GM23338 (cell line): Measurements from ENCODE around the gene ZNF273. TPM values are rescaled to one million over a fixed set of nuclear protein-coding genes. Genes with fewer than 3 reads are reported as not detected.

ENCODE experiments used
- ATAC-seq: fragments of 200-7000 bp; cut with Tn5 transposase; 3 replicates; pipeline ENCODE4 v1.9.1; 2020
- DNase-seq: peaks from one replicate; pipeline ENCODE4 v3.0.0-alpha.2; 2015; ENCODE audit warnings: low spot score
- H2AFZ ChIP-seq: fragments of 200-600 bp; sonication (generic); 2 replicates; pipeline ENCODE4 v1.8.0; 2016; ENCODE audit warnings: antibody characterized with exemption, mild to moderate bottlenecking, moderate library complexity
- H3F3A ChIP-seq: fragments of 200-600 bp; sonication (generic); replicated peaks from 2 replicates; pipeline ENCODE4 v1.8.0; 2017; ENCODE audit warnings: antibody characterized with exemption, mixed run types, low read depth
- H3K27ac ChIP-seq: fragments of 200-600 bp; sonication (generic); 2 replicates; pipeline ENCODE4 v1.6.1; 2016; ENCODE audit warnings: low read depth
- H3K27me3 ChIP-seq: fragments of 200-600 bp; sonication (generic); 2 replicates; pipeline ENCODE4 v1.8.0; 2016; ENCODE audit warnings: mild to moderate bottlenecking, mixed run types, moderate library complexity; ENCODE audit not compliant: insufficient read depth
- H3K36me3 ChIP-seq: fragments of 200-600 bp; sonication (generic); 2 replicates; pipeline ENCODE4 v1.8.0; 2016; ENCODE audit warnings: mild to moderate bottlenecking; ENCODE audit not compliant: insufficient read depth
- H3K4me1 ChIP-seq: fragments of 200-600 bp; sonication (generic); 2 replicates; pipeline ENCODE4 v1.8.0; 2016; ENCODE audit warnings: mild to moderate bottlenecking, moderate library complexity; ENCODE audit not compliant: insufficient read depth
- H3K4me2 ChIP-seq: fragments of 200-600 bp; sonication (generic); 2 replicates; pipeline ENCODE4 v1.7.1; 2017; ENCODE audit warnings: mixed run types
- H3K4me3 ChIP-seq: fragments of 200-600 bp; sonication (generic); 2 replicates; pipeline ENCODE4 v1.6.1; 2016; ENCODE audit warnings: mixed run types
- H3K79me2 ChIP-seq: fragments of 200-600 bp; sonication (generic); replicated peaks from 2 replicates; pipeline ENCODE4 v1.8.0; 2017; ENCODE audit warnings: mild to moderate bottlenecking; ENCODE audit not compliant: insufficient read depth
- H3K9me2 ChIP-seq: fragments of 200-600 bp; sonication (generic); 2 replicates; pipeline ENCODE4 v1.8.0; 2017; ENCODE audit not compliant: insufficient read depth
- H4K20me1 ChIP-seq: fragments of 200-600 bp; sonication (generic); replicated peaks from 2 replicates; pipeline ENCODE4 v1.8.0; 2017; ENCODE audit warnings: mild to moderate bottlenecking; ENCODE audit not compliant: insufficient read depth
- H3K27ac Mint-ChIP-seq: 2 replicates; pipeline ENCODE4 v1.8.0; 2020; ENCODE audit warnings: inconsistent platforms, mild to moderate bottlenecking, moderate library complexity, mixed read lengths
- H3K27me3 Mint-ChIP-seq: 3 replicates; pipeline ENCODE4 v1.8.0; 2022; ENCODE audit warnings: low read depth, mild to moderate bottlenecking, moderate library complexity, mixed read lengths, inconsistent platforms; ENCODE audit not compliant: insufficient read depth, poor library complexity
- H3K36me3 Mint-ChIP-seq: 3 replicates; pipeline ENCODE4 v1.8.0; 2021; ENCODE audit warnings: low read depth, mild to moderate bottlenecking, inconsistent platforms, moderate library complexity, mixed read lengths
- H3K4me1 Mint-ChIP-seq: 3 replicates; pipeline ENCODE4 v1.8.0; 2020; ENCODE audit warnings: mild to moderate bottlenecking, inconsistent platforms, mixed read lengths
- H3K4me3 Mint-ChIP-seq: 3 replicates; pipeline ENCODE4 v1.8.0; 2021; ENCODE audit warnings: moderate library complexity, mild to moderate bottlenecking, inconsistent platforms, mixed read lengths
- H3K9me3 Mint-ChIP-seq: 3 replicates; pipeline ENCODE4 v1.8.0; 2020; ENCODE audit warnings: moderate library complexity, mild to moderate bottlenecking, inconsistent platforms, mixed read lengths
- CREB1 ChIP-seq: fragments of 250-450 bp; sonication (Bioruptor Pico); IDR thresholded peaks from 2 replicates; pipeline ENCODE4 v1.5.0; 2020; ENCODE audit warnings: low read depth, mild to moderate bottlenecking, moderate library complexity
- EZH2 ChIP-seq: fragments of 200-600 bp; sonication (generic); IDR thresholded peaks from one replicate; pipeline ENCODE4 v1.8.0; 2017; ENCODE audit warnings: antibody characterized with exemption, mild to moderate bottlenecking, low read depth; ENCODE audit not compliant: unreplicated experiment
- JUNB ChIP-seq: IDR thresholded peaks from one replicate; pipeline ENCODE4 v1.6.1; 2016; ENCODE audit warnings: antibody characterized with exemption; ENCODE audit not compliant: unreplicated experiment
- NANOG ChIP-seq: IDR thresholded peaks from 2 replicates; pipeline ENCODE4 v1.6.1; 2016; ENCODE audit warnings: antibody characterized with exemption, borderline replicate concordance
- POLR2AphosphoS5 ChIP-seq: IDR thresholded peaks from 2 replicates; pipeline ENCODE4 v1.6.1; 2016; ENCODE audit warnings: antibody characterized with exemption, low read depth
- REST ChIP-seq: IDR thresholded peaks from one replicate; pipeline ENCODE4 v1.6.1; 2018; ENCODE audit warnings: antibody characterized with exemption; ENCODE audit not compliant: unreplicated experiment
- STAT1 ChIP-seq: IDR thresholded peaks from one replicate; pipeline ENCODE4 v1.6.1; 2016; ENCODE audit warnings: antibody characterized with exemption; ENCODE audit not compliant: unreplicated experiment
- ZNF114 ChIP-seq: fragments of 250-450 bp; sonication (Bioruptor Pico); IDR thresholded peaks from 2 replicates; pipeline ENCODE4 v1.5.0; 2020; ENCODE audit warnings: mild to moderate bottlenecking, moderate library complexity
- ZNF462 ChIP-seq: fragments of 250-450 bp; sonication (Bioruptor Pico); IDR thresholded peaks from 2 replicates; pipeline ENCODE4 v1.5.0; 2020; ENCODE audit warnings: mild to moderate bottlenecking, moderate library complexity
- polyA plus RNA-seq: library from polyadenylated mRNA; unstranded; fragments of >200 nt; fragmentation: Nextera tagmentation; extraction: Ambion mirVana; gene quantifications from 2 replicates; pipeline ENCODE4 v1.2.1, GENCODE V29; 2016
- total RNA-seq: library from RNA; depleted of rRNA; stranded (reverse); fragments of >200 nt; shearing (Covaris generic); gene quantifications from 2 replicates; pipeline ENCODE4 v1.2.3, GENCODE V29; 2014
- TF ChIP-seq, protein P1 (sequence below): IDR thresholded peaks from 2 replicates; pipeline ENCODE4 v1.6.1; 2016; ENCODE audit warnings: antibody characterized with exemption
- TF ChIP-seq, protein P2 (sequence below), 2 experiments: fragments of 200-600 bp in 1 of 2; sonication (generic) in 1 of 2; conservative IDR thresholded peaks; 2 replicates each; pipeline versions ENCODE4 v1.5.1 to v1.6.1; 2016 to 2017; ENCODE audit warnings: antibody characterized with exemption in 2 of 2, low read depth in 2 of 2, mild to moderate bottlenecking in 2 of 2, moderate library complexity in 1 of 2

ZNF273 gene
- total and polyA plus RNA-seq, 2 experiments from 2014 or later = 16.4 to 34.3 TPM

- TF ChIP-seq ZNF462 (CRISPR knock-in tag) = no peak
- TF ChIP-seq, protein P1, sequence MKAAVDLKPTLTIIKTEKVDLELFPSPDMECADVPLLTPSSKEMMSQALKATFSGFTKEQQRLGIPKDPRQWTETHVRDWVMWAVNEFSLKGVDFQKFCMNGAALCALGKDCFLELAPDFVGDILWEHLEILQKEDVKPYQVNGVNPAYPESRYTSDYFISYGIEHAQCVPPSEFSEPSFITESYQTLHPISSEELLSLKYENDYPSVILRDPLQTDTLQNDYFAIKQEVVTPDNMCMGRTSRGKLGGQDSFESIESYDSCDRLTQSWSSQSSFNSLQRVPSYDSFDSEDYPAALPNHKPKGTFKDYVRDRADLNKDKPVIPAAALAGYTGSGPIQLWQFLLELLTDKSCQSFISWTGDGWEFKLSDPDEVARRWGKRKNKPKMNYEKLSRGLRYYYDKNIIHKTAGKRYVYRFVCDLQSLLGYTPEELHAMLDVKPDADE = no peak
- TF ChIP-seq ZNF114 = no peak
- no peak for TF ChIP-seq STAT1
- TF ChIP-seq EZH2 = no peak
These were observed 39.1 kb upstream of the ZNF273 start (continued) for GRCh38 chr7:64863969-64864368.

DNA sequence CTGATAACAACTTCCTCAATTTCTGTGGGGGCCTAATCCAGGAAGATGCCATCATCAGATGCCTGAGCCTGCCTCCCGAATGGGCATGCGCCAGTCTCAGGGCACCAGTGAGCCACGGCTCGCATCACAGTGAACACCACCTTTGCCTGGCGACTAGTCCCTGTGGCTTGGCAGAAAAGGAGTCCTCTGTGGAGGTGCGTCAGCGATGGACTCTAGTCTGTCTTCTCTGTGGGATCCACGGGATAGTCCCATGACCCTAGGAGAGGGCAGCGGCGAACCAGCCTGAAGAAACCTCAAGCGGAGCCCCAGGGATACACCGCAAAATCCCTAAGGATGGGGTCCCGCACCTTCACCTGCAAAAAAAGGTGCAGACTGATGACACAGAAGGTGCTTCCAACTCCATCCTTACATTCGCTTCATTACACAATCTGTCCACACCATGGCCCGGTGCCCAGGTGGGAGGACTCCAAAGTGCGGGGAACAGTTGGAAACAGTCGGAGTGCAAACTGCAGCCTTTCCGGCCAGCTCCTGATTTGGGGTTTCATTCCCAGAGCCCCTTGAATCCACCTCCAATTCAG is 35.1 kb upstream of the ZNF273 start:
- Histone ChIP-seq H3K79me2 (no peaks in the 10 kb centered on the region), H3K27ac (no peak overlapping the region), H3K4me2 (no peak overlapping the region), H2AFZ (no peak overlapping the region), H4K20me1 (no peaks in the 10 kb centered on the region), H3K4me3 (no peak overlapping the region), H3F3A (no peaks in the 10 kb centered on the region), H3K27me3 (no peaks in the 10 kb centered on the region), H3K4me1 (no peaks in the 10 kb centered on the region), H3K9me2 (no peaks in the 10 kb centered on the region; the same call in 1 of the 2 replicates), H3K36me3 (no peaks in the 10 kb centered on the region)
- Mint-ChIP-seq H3K27ac (no peak overlapping the region), H3K36me3 (peaks cover 5% of the 10 kb centered on the region; the same call in 1 of the 3 replicates), H3K9me3 (peaks cover 48% of the 10 kb centered on the region), H3K4me3 (no peak overlapping the region), H3K4me1 (no peaks in the 10 kb centered on the region), H3K27me3 (peaks cover 7% of the 10 kb centered on the region)
- no peak for DNase-seq
- ATAC-seq = no peak
- TF ChIP-seq EZH2 (no peak), REST (no peak), CREB1 (CRISPR knock-in tag) (no peak), POLR2AphosphoS5 (no peak), ZNF114 (no peak), JUNB (no peak), NANOG (no peak)
- TF ChIP-seq, protein P1 = no peak
- TF ChIP-seq, protein P2, sequence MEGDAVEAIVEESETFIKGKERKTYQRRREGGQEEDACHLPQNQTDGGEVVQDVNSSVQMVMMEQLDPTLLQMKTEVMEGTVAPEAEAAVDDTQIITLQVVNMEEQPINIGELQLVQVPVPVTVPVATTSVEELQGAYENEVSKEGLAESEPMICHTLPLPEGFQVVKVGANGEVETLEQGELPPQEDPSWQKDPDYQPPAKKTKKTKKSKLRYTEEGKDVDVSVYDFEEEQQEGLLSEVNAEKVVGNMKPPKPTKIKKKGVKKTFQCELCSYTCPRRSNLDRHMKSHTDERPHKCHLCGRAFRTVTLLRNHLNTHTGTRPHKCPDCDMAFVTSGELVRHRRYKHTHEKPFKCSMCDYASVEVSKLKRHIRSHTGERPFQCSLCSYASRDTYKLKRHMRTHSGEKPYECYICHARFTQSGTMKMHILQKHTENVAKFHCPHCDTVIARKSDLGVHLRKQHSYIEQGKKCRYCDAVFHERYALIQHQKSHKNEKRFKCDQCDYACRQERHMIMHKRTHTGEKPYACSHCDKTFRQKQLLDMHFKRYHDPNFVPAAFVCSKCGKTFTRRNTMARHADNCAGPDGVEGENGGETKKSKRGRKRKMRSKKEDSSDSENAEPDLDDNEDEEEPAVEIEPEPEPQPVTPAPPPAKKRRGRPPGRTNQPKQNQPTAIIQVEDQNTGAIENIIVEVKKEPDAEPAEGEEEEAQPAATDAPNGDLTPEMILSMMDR (conservative IDR thresholded peaks at IDR 0.05; ENCODE audit: low read depth in 2 of 2) = no peak
